Hepatocyte (in vitro differentiated cells): ENCODE measurements around the gene ELL.

Experiments used
- EZH2 ChIP-seq: fragments of 200-600 bp; sonication (generic); IDR thresholded peaks from 2 replicates; pipeline ENCODE4 v1.6.1; 2016; ENCODE audit warnings: antibody characterized with exemption, mild to moderate bottlenecking, borderline replicate concordance
- EZH2phosphoT487 ChIP-seq: fragments of 200-600 bp; sonication (generic); IDR thresholded peaks from one replicate; pipeline ENCODE4 v1.6.1; 2018; ENCODE audit warnings: antibody characterized with exemption, mild to moderate bottlenecking, low read depth, moderate library complexity; ENCODE audit not compliant: unreplicated experiment, severe bottlenecking
- TF ChIP-seq, protein P1 (sequence below): fragments of 200-600 bp; sonication (generic); IDR thresholded peaks from 2 replicates; pipeline ENCODE4 v1.5.1; 2016; ENCODE audit warnings: antibody characterized with exemption, mild to moderate bottlenecking; ENCODE audit not compliant: poor library complexity

DNA sequence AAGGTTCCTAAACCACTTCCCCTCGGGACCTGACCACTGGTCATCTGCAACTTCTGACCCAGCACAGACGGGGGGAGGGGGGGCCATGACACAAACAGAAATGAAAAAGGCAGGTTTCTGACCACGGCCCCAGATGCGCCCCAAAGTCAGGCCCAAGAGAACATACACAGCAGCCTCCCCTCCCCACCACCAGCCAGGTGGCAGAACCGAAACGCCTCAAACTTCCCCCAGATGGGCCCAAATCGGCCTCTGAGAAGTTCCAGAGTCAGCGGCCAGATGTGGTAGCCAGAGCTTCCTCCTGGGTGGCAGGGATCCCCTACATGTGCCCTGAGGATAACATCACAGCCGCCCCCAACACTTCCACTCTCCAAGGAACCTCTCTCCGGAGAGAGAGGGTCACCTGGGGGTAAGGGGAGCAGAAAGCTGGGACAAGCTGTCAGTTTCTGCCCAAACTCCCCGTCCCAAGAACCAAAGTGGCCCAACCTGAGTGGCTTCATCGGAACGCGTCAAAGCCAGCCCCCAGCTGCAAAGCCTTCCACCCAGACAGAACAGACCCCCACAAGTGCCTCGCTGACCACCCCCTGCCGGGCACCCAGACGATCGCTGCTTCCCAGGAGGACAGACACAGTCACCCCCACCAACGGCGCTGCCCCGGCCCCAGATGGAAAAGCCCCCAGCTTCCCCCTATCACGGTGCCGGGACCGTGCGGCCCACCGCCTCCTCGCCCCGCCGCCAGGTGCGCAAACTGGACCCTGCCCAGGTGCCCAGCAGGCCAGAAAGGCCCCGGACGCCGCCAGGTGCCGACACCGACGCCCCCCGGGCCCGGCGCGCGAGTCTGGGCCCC, 800 bp downstream of the ELL start:
- TF ChIP-seq, protein P1, sequence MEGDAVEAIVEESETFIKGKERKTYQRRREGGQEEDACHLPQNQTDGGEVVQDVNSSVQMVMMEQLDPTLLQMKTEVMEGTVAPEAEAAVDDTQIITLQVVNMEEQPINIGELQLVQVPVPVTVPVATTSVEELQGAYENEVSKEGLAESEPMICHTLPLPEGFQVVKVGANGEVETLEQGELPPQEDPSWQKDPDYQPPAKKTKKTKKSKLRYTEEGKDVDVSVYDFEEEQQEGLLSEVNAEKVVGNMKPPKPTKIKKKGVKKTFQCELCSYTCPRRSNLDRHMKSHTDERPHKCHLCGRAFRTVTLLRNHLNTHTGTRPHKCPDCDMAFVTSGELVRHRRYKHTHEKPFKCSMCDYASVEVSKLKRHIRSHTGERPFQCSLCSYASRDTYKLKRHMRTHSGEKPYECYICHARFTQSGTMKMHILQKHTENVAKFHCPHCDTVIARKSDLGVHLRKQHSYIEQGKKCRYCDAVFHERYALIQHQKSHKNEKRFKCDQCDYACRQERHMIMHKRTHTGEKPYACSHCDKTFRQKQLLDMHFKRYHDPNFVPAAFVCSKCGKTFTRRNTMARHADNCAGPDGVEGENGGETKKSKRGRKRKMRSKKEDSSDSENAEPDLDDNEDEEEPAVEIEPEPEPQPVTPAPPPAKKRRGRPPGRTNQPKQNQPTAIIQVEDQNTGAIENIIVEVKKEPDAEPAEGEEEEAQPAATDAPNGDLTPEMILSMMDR: no peak
- TF ChIP-seq EZH2: no peak
- TF ChIP-seq EZH2phosphoT487: no peak
